ENCODE measurements around the gene ERC2.

The ERC2 gene

DNA sequence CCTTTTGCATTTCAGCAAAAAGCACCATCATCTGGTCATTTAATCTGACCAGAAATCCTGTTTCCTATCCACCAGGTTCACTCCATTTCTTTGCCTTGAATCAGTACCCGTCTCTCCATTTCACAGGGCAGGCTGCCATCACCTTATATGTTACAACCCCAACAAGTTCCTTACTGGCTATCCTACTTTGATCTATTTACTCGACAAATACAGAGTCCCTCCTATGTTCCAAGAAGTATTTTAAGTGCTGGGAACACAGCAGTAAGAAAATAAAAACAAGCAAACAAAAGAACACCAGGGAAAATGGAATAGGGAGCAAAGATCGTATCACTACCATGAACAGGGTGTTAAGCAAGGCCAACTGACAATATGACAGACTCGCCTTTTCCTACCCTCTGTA is 685.9 kb downstream of the ERC2 start:
- Histone ChIP-seq H3K36me3 (ENCODE audit: control insufficient read depth, insufficient read depth, low read length, severe bottlenecking) (no peaks in the 10 kb centered on the region), H3K9me3 (ENCODE audit: control insufficient read depth, low read length) (no peaks in the 10 kb centered on the region), H3K9ac (ENCODE audit: low read length) (no peak overlapping the region), H3K27me3 (replicated peaks; ENCODE audit: control insufficient read depth, insufficient read depth, low read length) (peaks cover 11% of the 10 kb centered on the region), H3K4me3 (ENCODE audit: low read length) (no peak overlapping the region), H3K4me1 (ENCODE audit: control insufficient read depth, insufficient read depth, low read length) (no peaks in the 10 kb centered on the region)
- DNase-seq (ENCODE audit: low read depth) = no peak

- Histone ChIP-seq H3K9ac (ENCODE audit: low read length) (no peak overlapping the region), H3K4me3 (ENCODE audit: low read length) (no peak overlapping the region), H3K4me1 (ENCODE audit: control insufficient read depth, insufficient read depth, low read length) (no peaks in the 10 kb centered on the region), H3K36me3 (ENCODE audit: control insufficient read depth, insufficient read depth, low read length, severe bottlenecking) (no peaks in the 10 kb centered on the region), H3K9me3 (ENCODE audit: control insufficient read depth, low read length) (no peaks in the 10 kb centered on the region), H3K27me3 (replicated peaks; ENCODE audit: control insufficient read depth, insufficient read depth, low read length) (peaks cover 11% of the 10 kb centered on the region)
- no peak for DNase-seq (ENCODE audit: low read depth)
These were observed 687.4 kb downstream of the ERC2 start for GRCh38 chr3:55780913-55781312.

GRCh38 chr3:55779543-55779942 is 688.7 kb downstream of the ERC2 start:
- Histone ChIP-seq H3K9me3 (ENCODE audit: control insufficient read depth, low read length) (no peaks in the 10 kb centered on the region), H3K36me3 (ENCODE audit: control insufficient read depth, insufficient read depth, low read length, severe bottlenecking) (no peaks in the 10 kb centered on the region), H3K4me3 (ENCODE audit: low read length) (no peak overlapping the region), H3K27me3 (replicated peaks; ENCODE audit: control insufficient read depth, insufficient read depth, low read length) (peaks cover 6% of the 10 kb centered on the region), H3K4me1 (ENCODE audit: control insufficient read depth, insufficient read depth, low read length) (no peaks in the 10 kb centered on the region), H3K9ac (ENCODE audit: low read length) (no peak overlapping the region)
- DNase-seq (ENCODE audit: low read depth) = no peak

- Histone ChIP-seq H3K36me3 (ENCODE audit: control insufficient read depth, insufficient read depth, low read length, severe bottlenecking) (no peaks in the 10 kb centered on the region), H3K9ac (ENCODE audit: low read length) (no peak overlapping the region), H3K4me1 (ENCODE audit: control insufficient read depth, insufficient read depth, low read length) (no peaks in the 10 kb centered on the region), H3K27me3 (replicated peaks; ENCODE audit: control insufficient read depth, insufficient read depth, low read length) (no peaks in the 10 kb centered on the region), H3K9me3 (ENCODE audit: control insufficient read depth, low read length) (no peaks in the 10 kb centered on the region), H3K4me3 (ENCODE audit: low read length) (no peak overlapping the region)
- no peak for DNase-seq (ENCODE audit: low read depth)
These were observed 692.7 kb downstream of the ERC2 start for GRCh38 chr3:55775366-55776154.

- no peaks in the 10 kb centered on the region for H3K9me3 ChIP-seq (ENCODE audit: control insufficient read depth, low read length)
- H3K4me1 ChIP-seq (ENCODE audit: control insufficient read depth, insufficient read depth, low read length) = no peaks in the 10 kb centered on the region
- H3K27me3 ChIP-seq (replicated peaks; ENCODE audit: control insufficient read depth, insufficient read depth, low read length) = no peaks in the 10 kb centered on the region
- H3K36me3 ChIP-seq (ENCODE audit: control insufficient read depth, insufficient read depth, low read length, severe bottlenecking) = no peaks in the 10 kb centered on the region
- DNase-seq (ENCODE audit: low read depth) = no peak
- no peak overlapping the region for H3K9ac ChIP-seq (ENCODE audit: low read length)
- H3K4me3 ChIP-seq (ENCODE audit: low read length) = no peak overlapping the region
These were observed 693.4 kb downstream of the ERC2 start for GRCh38 chr3:55774856-55775255.

DNA sequence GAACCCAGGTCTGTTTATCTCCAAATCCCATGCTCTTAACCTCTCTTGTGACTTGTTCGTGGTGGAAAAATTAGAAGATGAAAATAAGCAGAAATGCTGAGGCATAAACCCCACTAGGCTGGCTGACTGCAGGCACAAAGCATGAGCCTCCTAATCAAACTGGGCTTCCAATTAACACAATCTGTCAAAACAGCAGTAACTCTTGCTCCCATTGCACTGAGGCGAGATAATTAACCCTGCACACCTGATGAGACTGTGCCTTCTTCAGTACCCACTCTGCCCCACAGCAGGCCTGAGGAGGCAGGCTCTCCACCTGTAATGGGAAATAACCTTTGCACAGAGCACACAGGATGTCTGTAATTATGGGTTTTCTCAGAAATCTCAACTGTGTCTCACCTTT is 696.8 kb downstream of the ERC2 start:
- H3K36me3 ChIP-seq (ENCODE audit: control insufficient read depth, insufficient read depth, low read length, severe bottlenecking) = no peaks in the 10 kb centered on the region
- no peak overlapping the region for H3K4me3 ChIP-seq (ENCODE audit: low read length)
- H3K9ac ChIP-seq (ENCODE audit: low read length) = no peak overlapping the region
- H3K27me3 ChIP-seq (replicated peaks; ENCODE audit: control insufficient read depth, insufficient read depth, low read length) = no peaks in the 10 kb centered on the region
- no peak for DNase-seq (ENCODE audit: low read depth)
- H3K9me3 ChIP-seq (ENCODE audit: control insufficient read depth, low read length) = no peaks in the 10 kb centered on the region
- no peaks in the 10 kb centered on the region for H3K4me1 ChIP-seq (ENCODE audit: control insufficient read depth, insufficient read depth, low read length)

GRCh38 chr3:55770077-55770476 is 698.2 kb downstream of the ERC2 start:
- no peaks in the 10 kb centered on the region for H3K36me3 ChIP-seq (ENCODE audit: control insufficient read depth, insufficient read depth, low read length, severe bottlenecking)
- H3K9me3 ChIP-seq (ENCODE audit: control insufficient read depth, low read length) = no peaks in the 10 kb centered on the region
- H3K4me3 ChIP-seq (ENCODE audit: low read length) = no peak overlapping the region
- H3K4me1 ChIP-seq (ENCODE audit: control insufficient read depth, insufficient read depth, low read length) = no peaks in the 10 kb centered on the region
- no peak for DNase-seq (ENCODE audit: low read depth)
- H3K9ac ChIP-seq (ENCODE audit: low read length) = no peak overlapping the region
- H3K27me3 ChIP-seq (replicated peaks; ENCODE audit: control insufficient read depth, insufficient read depth, low read length) = no peaks in the 10 kb centered on the region

GRCh38 chr3:55766753-55767152 is 701.5 kb downstream of the ERC2 start:
- Histone ChIP-seq H3K27me3 (replicated peaks; ENCODE audit: control insufficient read depth, insufficient read depth, low read length) (no peaks in the 10 kb centered on the region), H3K4me1 (ENCODE audit: control insufficient read depth, insufficient read depth, low read length) (no peaks in the 10 kb centered on the region), H3K36me3 (ENCODE audit: control insufficient read depth, insufficient read depth, low read length, severe bottlenecking) (no peaks in the 10 kb centered on the region), H3K9ac (ENCODE audit: low read length) (no peak overlapping the region), H3K9me3 (ENCODE audit: control insufficient read depth, low read length) (no peaks in the 10 kb centered on the region), H3K4me3 (ENCODE audit: low read length) (no peak overlapping the region)
- DNase-seq (ENCODE audit: low read depth) = no peak

GRCh38 chr3:55765906-55766701 is 702.2 kb downstream of the ERC2 start:
- no peaks in the 10 kb centered on the region for H3K27me3 ChIP-seq (replicated peaks; ENCODE audit: control insufficient read depth, insufficient read depth, low read length)
- no peaks in the 10 kb centered on the region for H3K4me1 ChIP-seq (ENCODE audit: control insufficient read depth, insufficient read depth, low read length)
- no peak overlapping the region for H3K4me3 ChIP-seq (ENCODE audit: low read length)
- H3K9ac ChIP-seq (ENCODE audit: low read length) = no peak overlapping the region
- H3K9me3 ChIP-seq (ENCODE audit: control insufficient read depth, low read length) = no peaks in the 10 kb centered on the region
- no peak for DNase-seq (ENCODE audit: low read depth)
- H3K36me3 ChIP-seq (ENCODE audit: control insufficient read depth, insufficient read depth, low read length, severe bottlenecking) = no peaks in the 10 kb centered on the region

- no peak for DNase-seq (ENCODE audit: low read depth)
- no peaks in the 10 kb centered on the region for H3K9me3 ChIP-seq (ENCODE audit: control insufficient read depth, low read length)
- no peaks in the 10 kb centered on the region for H3K4me1 ChIP-seq (ENCODE audit: control insufficient read depth, insufficient read depth, low read length)
- no peak overlapping the region for H3K9ac ChIP-seq (ENCODE audit: low read length)
- H3K4me3 ChIP-seq (ENCODE audit: low read length) = no peak overlapping the region
- H3K36me3 ChIP-seq (ENCODE audit: control insufficient read depth, insufficient read depth, low read length, severe bottlenecking) = no peaks in the 10 kb centered on the region
- no peaks in the 10 kb centered on the region for H3K27me3 ChIP-seq (replicated peaks; ENCODE audit: control insufficient read depth, insufficient read depth, low read length)
These were observed 702.9 kb downstream of the ERC2 start for GRCh38 chr3:55765398-55765797.

DNA sequence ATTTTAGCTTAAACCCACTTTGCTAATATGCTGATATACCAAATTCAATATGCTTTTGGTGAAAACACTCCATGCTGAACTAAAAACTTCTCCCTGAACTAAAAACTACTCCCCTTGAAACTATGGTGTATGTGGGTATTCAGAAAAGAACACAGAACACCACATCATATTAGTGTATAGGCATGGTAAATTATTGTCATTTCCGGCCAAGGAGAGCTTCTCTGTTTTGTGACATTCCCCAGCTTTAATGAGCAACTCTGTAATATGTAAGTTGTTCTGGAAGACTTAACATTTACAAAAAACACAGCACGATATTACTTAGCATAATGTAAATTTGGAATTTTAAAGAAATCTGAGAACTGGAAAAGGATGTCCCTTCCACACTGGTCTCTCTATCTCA is 711.3 kb downstream of the ERC2 start:
- Histone ChIP-seq H3K36me3 (ENCODE audit: control insufficient read depth, insufficient read depth, low read length, severe bottlenecking) (no peaks in the 10 kb centered on the region), H3K4me1 (ENCODE audit: control insufficient read depth, insufficient read depth, low read length) (no peaks in the 10 kb centered on the region), H3K4me3 (ENCODE audit: low read length) (no peak overlapping the region), H3K9me3 (ENCODE audit: control insufficient read depth, low read length) (no peaks in the 10 kb centered on the region), H3K9ac (ENCODE audit: low read length) (no peak overlapping the region), H3K27me3 (replicated peaks; ENCODE audit: control insufficient read depth, insufficient read depth, low read length) (peaks cover 16% of the 10 kb centered on the region)
- no peak for DNase-seq (ENCODE audit: low read depth)

Measured in adipocyte (in vitro differentiated cells).